ENCODE measurements around the gene STPG4.

STPG4 gene

GRCh38 chr2:47145466-47145865, 9.6 kb downstream of the STPG4 start:
- no peak overlapping the region for H3K27ac ChIP-seq
- no peak for TF ChIP-seq CTCF (conservative IDR thresholded peaks at IDR 0.05)

GRCh38 chr2:47141520-47141919, 13.6 kb downstream of the STPG4 start:
- H3K27ac ChIP-seq = no peak overlapping the region
- TF ChIP-seq CTCF (conservative IDR thresholded peaks at IDR 0.05) = no peak

GRCh38 chr2:47134386-47135090, 20.6 kb downstream of the STPG4 start:
- H3K27ac ChIP-seq = no peak overlapping the region
- no peak for TF ChIP-seq CTCF (conservative IDR thresholded peaks at IDR 0.05)

- H3K27ac ChIP-seq = no peak overlapping the region
- TF ChIP-seq CTCF (conservative IDR thresholded peaks at IDR 0.05) = no peak
Observed at GRCh38 chr2:47133046-47133445, 22.1 kb downstream of the STPG4 start.

- no peak for TF ChIP-seq CTCF (conservative IDR thresholded peaks at IDR 0.05)
Observed at GRCh38 chr2:47129191-47129706, 25.9 kb downstream of the STPG4 start.

GRCh38 chr2:47128705-47129104, 26.4 kb downstream of the STPG4 start:
- TF ChIP-seq CTCF (conservative IDR thresholded peaks at IDR 0.05) = no peak
- no peak overlapping the region for H3K27ac ChIP-seq

More at GRCh38 chr2:47129191-47129706, 25.9 kb downstream of the STPG4 start:
- no peak overlapping the region for H3K27ac ChIP-seq

GRCh38 chr2:47127862-47128543, 27.1 kb downstream of the STPG4 start:
- no peak overlapping the region for H3K27ac ChIP-seq
- no peak for TF ChIP-seq CTCF (conservative IDR thresholded peaks at IDR 0.05)
